ENCODE measurements around the gene JTB. TPM values are rescaled to one million over a fixed set of nuclear protein-coding genes. Genes with fewer than 3 reads are reported as not detected.

JTB gene
- total and polyA plus RNA-seq, 9 of the 15 experiments (the other 6 are each of a cell fraction or from before 2014, with no cell fraction given): 24.7 to 308 (median 151) TPM

GRCh38 chr1:153967107-153967999 lies 10.1 kb downstream of the JTB start, which contains the start of gene CREB3L4 (continued):
- TF ChIP-seq MYC (IDR thresholded peaks at IDR 0.05; ENCODE audit: low read depth, low read length): peak; percentile 86
- TF ChIP-seq MYC (CRISPR knock-in tag; IDR thresholded peaks at IDR 0.05; ENCODE audit: borderline replicate concordance, low read depth): peak; percentile 59; the same call in 1 of the 2 replicates
- peak; percentile 96 for TF ChIP-seq MGA (IDR thresholded peaks at IDR 0.05)
- no peak for TF ChIP-seq SPI1 (IDR thresholded peaks at IDR 0.05; ENCODE audit: borderline replicate concordance, low read depth, low read length)
- no peak for TF ChIP-seq ID3 (CRISPR knock-in tag; IDR thresholded peaks at IDR 0.05)
- TF ChIP-seq ID3 (tag; IDR thresholded peaks at IDR 0.05): no peak
- TF ChIP-seq GMEB1 (CRISPR knock-in tag; IDR thresholded peaks at IDR 0.05): no peak
- TF ChIP-seq MAX (CRISPR knock-in tag; IDR thresholded peaks at IDR 0.05): peak; percentile 88
- TF ChIP-seq ZNF584 (CRISPR knock-in tag; IDR thresholded peaks at IDR 0.05; ENCODE audit: low read depth): no peak
- no peak for TF ChIP-seq ZNF449 (CRISPR knock-in tag; IDR thresholded peaks at IDR 0.05)
- TF ChIP-seq KLF1 (tag; IDR thresholded peaks at IDR 0.05): no peak
